ENCODE results near the gene RBM11. TPM values are rescaled to one million over a fixed set of nuclear protein-coding genes. Genes with fewer than 3 reads are reported as not detected.

Gene RBM11
- total and polyA plus RNA-seq, 2 of the 8 experiments (the other 6 are each of a cell fraction or from before 2014, with no cell fraction given) = 3.9 to 10.1 TPM

Other genes with a start within 250 kb of the RBM11 start
- gene LIPI, start 5.2 kb upstream of the RBM11 start, total RNA-seq (2021; fragmentation: NEBNext Ultra II Directional; extraction: Animal tissue kit (Norgen Biotek cat#: 25700)) = not detected in 2 replicates
- not detected in 2 replicates for gene LIPI, start 5.2 kb upstream of the RBM11 start, polyA plus RNA-seq (2011; rRNA removed)
- 29.4 and 36.9 TPM in 2 replicates for gene HSPA13, start 167.0 kb downstream of the RBM11 start, total RNA-seq (2021; fragmentation: NEBNext Ultra II Directional; extraction: Animal tissue kit (Norgen Biotek cat#: 25700))
- gene HSPA13, start 167.0 kb downstream of the RBM11 start, polyA plus RNA-seq (2011; rRNA removed) = 4.0 and 7.8 TPM in 2 replicates